Activated CD4-positive, alpha-beta memory T cell treated with anti-CD3 and anti-CD28 coated beads, Interleukin-2, amount 10 ng/mL, durations not matched to agents 7 days and 5 days (primary cell): ENCODE results near the gene CNMD. TPM values are rescaled to one million over a fixed set of nuclear protein-coding genes. Genes with fewer than 3 reads are reported as not detected.

Experiments
- CTCF ChIA-PET: fragments of 350-600 bp; sonication (Branson Sonifier 250); formaldehyde crosslinking; loops from one replicate; lab custom pipeline; 2021; ENCODE audit warnings: antibody characterized with exemption, inconsistent platforms; lab: Charles Lee
- POLR2A ChIA-PET: fragments of 350-600 bp; sonication (Branson Sonifier 250); formaldehyde crosslinking; loops from one replicate; lab custom pipeline; 2021; ENCODE audit warnings: antibody characterized with exemption; lab: Charles Lee
- DNase-seq: peaks from one replicate; pipeline ENCODE4 v3.0.0-alpha.2; 2020
- H3K27ac Mint-ChIP-seq: one replicate; pipeline ENCODE4 v1.8.0; 2021; ENCODE audit warnings: mild to moderate bottlenecking, mixed read lengths
- H3K27me3 Mint-ChIP-seq: one replicate; pipeline ENCODE4 v1.8.0; 2021; ENCODE audit warnings: mixed read lengths
- H3K36me3 Mint-ChIP-seq: one replicate; pipeline ENCODE4 v1.8.0; 2021; ENCODE audit warnings: low read depth, mixed read lengths
- H3K4me1 Mint-ChIP-seq: one replicate; pipeline ENCODE4 v1.8.0; 2021; ENCODE audit warnings: mixed read lengths
- H3K4me3 Mint-ChIP-seq: one replicate; pipeline ENCODE4 v1.8.0; 2021; ENCODE audit warnings: mild to moderate bottlenecking, mixed read lengths
- H3K9me3 Mint-ChIP-seq: one replicate; pipeline ENCODE4 v1.8.0; 2021; ENCODE audit warnings: mixed read lengths
- total RNA-seq, 2 experiments: library from RNA; stranded (reverse); gene quantifications; one replicate each; pipeline ENCODE4 v1.2.3, GENCODE V29; 2021

The CNMD gene
- not detected for total RNA-seq

GRCh38 chr13:52739468-52740071 is at the start of gene CNMD:
CNMD (minus strand) TSS chr13:52739820; CDS start chr13:52739701, 119 bp downstream.
- peaks cover 2% of the 10 kb centered on the region for H3K36me3 Mint-ChIP-seq
- DNase-seq = no peak
- H3K4me1 Mint-ChIP-seq = no peaks in the 10 kb centered on the region
- no peaks in the 10 kb centered on the region for H3K9me3 Mint-ChIP-seq
- peaks cover 57% of the 10 kb centered on the region for H3K27me3 Mint-ChIP-seq
- POLR2A ChIA-PET = interaction anchor here (1.0 kb wide), 1 partner anchor 86 kb away, joined by 3 read pairs; no protein-coding TSS in a partner anchor
- CTCF ChIA-PET = interaction anchor here (1.5 to 1.6 kb wide), 2 partner anchors 25 to 68 kb away, joined by 3 to 4 read pairs; no protein-coding TSS in a partner anchor
- H3K4me3 Mint-ChIP-seq = no peak within 1 kb of the TSS
- no peak within 1 kb of the TSS for H3K27ac Mint-ChIP-seq

GRCh38 chr13:52788011-52788410 is 48.4 kb upstream of the CNMD start:
- ChIA-PET CTCF (no interaction called here), POLR2A (no interaction called here)
- Mint-ChIP-seq H3K27ac (no peak overlapping the region), H3K27me3 (no peaks in the 10 kb centered on the region), H3K9me3 (no peaks in the 10 kb centered on the region), H3K36me3 (no peaks in the 10 kb centered on the region), H3K4me1 (no peaks in the 10 kb centered on the region), H3K4me3 (no peak overlapping the region)
- DNase-seq = no peak

- Mint-ChIP-seq H3K27me3 (no peaks in the 10 kb centered on the region), H3K9me3 (no peaks in the 10 kb centered on the region), H3K4me3 (no peak overlapping the region), H3K4me1 (no peaks in the 10 kb centered on the region), H3K36me3 (no peaks in the 10 kb centered on the region), H3K27ac (no peak overlapping the region)
- CTCF ChIA-PET = no interaction called here
- POLR2A ChIA-PET = no interaction called here
- DNase-seq = no peak
These were observed 47.6 kb upstream of the CNMD start for GRCh38 chr13:52787235-52787634.

GRCh38 chr13:52786766-52787165 is 47.1 kb upstream of the CNMD start:
- no peaks in the 10 kb centered on the region for H3K36me3 Mint-ChIP-seq
- H3K9me3 Mint-ChIP-seq = no peaks in the 10 kb centered on the region
- no peak overlapping the region for H3K4me3 Mint-ChIP-seq
- no peaks in the 10 kb centered on the region for H3K4me1 Mint-ChIP-seq
- POLR2A ChIA-PET = no interaction called here
- H3K27me3 Mint-ChIP-seq = no peaks in the 10 kb centered on the region
- CTCF ChIA-PET = no interaction called here
- no peak for DNase-seq
- no peak overlapping the region for H3K27ac Mint-ChIP-seq

GRCh38 chr13:52785739-52786138 is 46.1 kb upstream of the CNMD start:
- no peak overlapping the region for H3K4me3 Mint-ChIP-seq
- no peaks in the 10 kb centered on the region for H3K27me3 Mint-ChIP-seq
- H3K36me3 Mint-ChIP-seq = no peaks in the 10 kb centered on the region
- POLR2A ChIA-PET = no interaction called here
- CTCF ChIA-PET = no interaction called here
- H3K9me3 Mint-ChIP-seq = no peaks in the 10 kb centered on the region
- no peaks in the 10 kb centered on the region for H3K4me1 Mint-ChIP-seq
- DNase-seq = no peak
- H3K27ac Mint-ChIP-seq = no peak overlapping the region

- no peak overlapping the region for H3K4me3 Mint-ChIP-seq
- H3K36me3 Mint-ChIP-seq = no peaks in the 10 kb centered on the region
- H3K27ac Mint-ChIP-seq = no peak overlapping the region
- no peak for DNase-seq
- no peaks in the 10 kb centered on the region for H3K27me3 Mint-ChIP-seq
- ChIA-PET CTCF (no interaction called here), POLR2A (no interaction called here)
- no peaks in the 10 kb centered on the region for H3K9me3 Mint-ChIP-seq
- H3K4me1 Mint-ChIP-seq = no peaks in the 10 kb centered on the region
These were observed 45.1 kb upstream of the CNMD start for GRCh38 chr13:52784591-52785340.

GRCh38 chr13:52783943-52784342 is 44.3 kb upstream of the CNMD start:
- H3K27me3 Mint-ChIP-seq = no peaks in the 10 kb centered on the region
- no peaks in the 10 kb centered on the region for H3K4me1 Mint-ChIP-seq
- H3K27ac Mint-ChIP-seq = no peak overlapping the region
- ChIA-PET CTCF (no interaction called here), POLR2A (no interaction called here)
- no peaks in the 10 kb centered on the region for H3K36me3 Mint-ChIP-seq
- H3K4me3 Mint-ChIP-seq = no peak overlapping the region
- no peak for DNase-seq
- no peaks in the 10 kb centered on the region for H3K9me3 Mint-ChIP-seq

GRCh38 chr13:52782471-52783448 is 43.1 kb upstream of the CNMD start:
- POLR2A ChIA-PET = no interaction called here
- CTCF ChIA-PET = no interaction called here
- no peak overlapping the region for H3K27ac Mint-ChIP-seq
- H3K4me3 Mint-ChIP-seq = no peak overlapping the region
- no peaks in the 10 kb centered on the region for H3K27me3 Mint-ChIP-seq
- H3K9me3 Mint-ChIP-seq = no peaks in the 10 kb centered on the region
- no peaks in the 10 kb centered on the region for H3K4me1 Mint-ChIP-seq
- H3K36me3 Mint-ChIP-seq = no peaks in the 10 kb centered on the region
- DNase-seq = no peak

- ChIA-PET CTCF (interaction anchor here (1.2 kb wide), 1 partner anchor 29 kb away, joined by 3 read pairs; no protein-coding TSS in a partner anchor), POLR2A (no interaction called here)
- H3K27ac Mint-ChIP-seq = no peak overlapping the region
- no peaks in the 10 kb centered on the region for H3K36me3 Mint-ChIP-seq
- no peaks in the 10 kb centered on the region for H3K4me1 Mint-ChIP-seq
- no peaks in the 10 kb centered on the region for H3K27me3 Mint-ChIP-seq
- no peak overlapping the region for H3K4me3 Mint-ChIP-seq
- no peaks in the 10 kb centered on the region for H3K9me3 Mint-ChIP-seq
- DNase-seq = no peak
These were observed 41.0 kb upstream of the CNMD start for GRCh38 chr13:52780611-52781010.

GRCh38 chr13:52780092-52780491 is 40.5 kb upstream of the CNMD start:
- Mint-ChIP-seq H3K4me1 (no peaks in the 10 kb centered on the region), H3K4me3 (no peak overlapping the region), H3K27me3 (no peaks in the 10 kb centered on the region), H3K9me3 (no peaks in the 10 kb centered on the region), H3K27ac (no peak overlapping the region), H3K36me3 (no peaks in the 10 kb centered on the region)
- DNase-seq = no peak
- CTCF ChIA-PET = interaction anchor here (1.2 kb wide), 1 partner anchor 30 kb away, joined by 3 read pairs; no protein-coding TSS in a partner anchor
- POLR2A ChIA-PET = no interaction called here

GRCh38 chr13:52779103-52779502 is 39.5 kb upstream of the CNMD start:
- ChIA-PET CTCF (interaction anchor here (1.2 kb wide), 1 partner anchor 31 kb away, joined by 3 read pairs; no protein-coding TSS in a partner anchor), POLR2A (no interaction called here)
- no peaks in the 10 kb centered on the region for H3K9me3 Mint-ChIP-seq

GRCh38 chr13:52776726-52777125 is 37.1 kb upstream of the CNMD start:
- POLR2A ChIA-PET = no interaction called here
- no peak overlapping the region for H3K4me3 Mint-ChIP-seq
- H3K4me1 Mint-ChIP-seq = no peaks in the 10 kb centered on the region
- no peaks in the 10 kb centered on the region for H3K9me3 Mint-ChIP-seq
- no peak overlapping the region for H3K27ac Mint-ChIP-seq
- H3K36me3 Mint-ChIP-seq = no peaks in the 10 kb centered on the region
- DNase-seq = no peak
- peaks cover 10% of the 10 kb centered on the region for H3K27me3 Mint-ChIP-seq
- CTCF ChIA-PET = no interaction called here

More at GRCh38 chr13:52779103-52779502, 39.5 kb upstream of the CNMD start:
- Mint-ChIP-seq H3K4me1 (no peaks in the 10 kb centered on the region), H3K4me3 (no peak overlapping the region), H3K27ac (no peak overlapping the region), H3K27me3 (peaks cover under 1% of the 10 kb centered on the region), H3K36me3 (no peaks in the 10 kb centered on the region)
- no peak for DNase-seq

- Mint-ChIP-seq H3K4me3 (no peak overlapping the region), H3K9me3 (no peaks in the 10 kb centered on the region), H3K36me3 (no peaks in the 10 kb centered on the region), H3K4me1 (no peaks in the 10 kb centered on the region), H3K27me3 (peaks cover 10% of the 10 kb centered on the region), H3K27ac (no peak overlapping the region)
- ChIA-PET POLR2A (no interaction called here), CTCF (no interaction called here)
- DNase-seq = no peak
These were observed 35.9 kb upstream of the CNMD start for GRCh38 chr13:52775511-52775910.
